ENCODE measurements around the gene POU2AF2.

DNA sequence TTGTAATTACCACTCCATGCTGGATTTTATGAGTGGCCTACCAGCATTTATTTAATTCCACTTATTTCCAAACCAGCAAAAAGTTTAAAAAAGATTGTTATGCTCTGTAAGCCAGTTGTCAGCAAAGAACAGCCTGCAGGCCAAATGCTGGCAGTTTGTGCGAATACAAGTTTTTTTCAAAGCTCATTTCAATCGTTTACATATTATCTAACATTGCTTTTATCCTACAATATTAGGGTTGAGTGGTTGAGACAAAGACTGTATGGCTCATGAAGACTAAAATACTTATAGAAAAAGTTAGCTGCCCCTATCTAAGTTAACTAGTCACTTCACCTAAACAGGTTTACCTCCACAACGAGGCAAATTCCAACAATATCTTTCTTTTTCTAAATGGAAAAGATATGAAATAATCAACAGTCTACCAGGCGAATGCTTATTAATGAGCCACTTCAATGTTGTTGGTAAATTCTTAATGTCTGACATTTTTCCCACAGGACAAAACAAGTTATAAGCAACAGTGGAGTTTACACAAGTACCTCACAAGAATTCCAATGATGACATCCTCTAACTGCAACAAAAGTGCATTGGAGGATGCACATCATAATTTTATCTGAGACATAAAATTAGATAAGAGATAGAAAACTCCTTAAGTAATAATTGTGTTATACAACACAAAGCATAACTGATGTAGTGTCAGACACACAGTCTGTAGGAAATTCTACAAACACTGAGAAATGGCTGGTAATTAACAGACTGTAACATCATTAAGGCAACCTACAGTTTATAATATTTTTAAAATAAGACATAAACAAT is 35.8 kb upstream of the POU2AF2 start:
- TF ChIP-seq, protein P1, sequence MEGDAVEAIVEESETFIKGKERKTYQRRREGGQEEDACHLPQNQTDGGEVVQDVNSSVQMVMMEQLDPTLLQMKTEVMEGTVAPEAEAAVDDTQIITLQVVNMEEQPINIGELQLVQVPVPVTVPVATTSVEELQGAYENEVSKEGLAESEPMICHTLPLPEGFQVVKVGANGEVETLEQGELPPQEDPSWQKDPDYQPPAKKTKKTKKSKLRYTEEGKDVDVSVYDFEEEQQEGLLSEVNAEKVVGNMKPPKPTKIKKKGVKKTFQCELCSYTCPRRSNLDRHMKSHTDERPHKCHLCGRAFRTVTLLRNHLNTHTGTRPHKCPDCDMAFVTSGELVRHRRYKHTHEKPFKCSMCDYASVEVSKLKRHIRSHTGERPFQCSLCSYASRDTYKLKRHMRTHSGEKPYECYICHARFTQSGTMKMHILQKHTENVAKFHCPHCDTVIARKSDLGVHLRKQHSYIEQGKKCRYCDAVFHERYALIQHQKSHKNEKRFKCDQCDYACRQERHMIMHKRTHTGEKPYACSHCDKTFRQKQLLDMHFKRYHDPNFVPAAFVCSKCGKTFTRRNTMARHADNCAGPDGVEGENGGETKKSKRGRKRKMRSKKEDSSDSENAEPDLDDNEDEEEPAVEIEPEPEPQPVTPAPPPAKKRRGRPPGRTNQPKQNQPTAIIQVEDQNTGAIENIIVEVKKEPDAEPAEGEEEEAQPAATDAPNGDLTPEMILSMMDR (IDR thresholded peaks at IDR 0.05) = no peak
- TF ChIP-seq POLR2A (IDR thresholded peaks at IDR 0.05) (no peak), POLR2AphosphoS5 (IDR thresholded peaks at IDR 0.05) (no peak)

Data from breast epithelium (tissue), 3 donors.